GM23338 (cell line): ENCODE data around the gene RPS6KB1.
"Not testable (repeated sequence)": the region's sequence is repeated elsewhere in the genome, so short reads cannot be mapped to it uniquely, and the experiment has no call there.

ENCODE experiments used
- CREB1 ChIP-seq: fragments of 250-450 bp; sonication (Bioruptor Pico); IDR thresholded peaks from 2 replicates; pipeline ENCODE4 v1.5.0; 2020; ENCODE audit warnings: low read depth, mild to moderate bottlenecking, moderate library complexity
- EZH2 ChIP-seq: fragments of 200-600 bp; sonication (generic); IDR thresholded peaks from one replicate; pipeline ENCODE4 v1.8.0; 2017; ENCODE audit warnings: antibody characterized with exemption, mild to moderate bottlenecking, low read depth; ENCODE audit not compliant: unreplicated experiment
- EZH2phosphoT487 ChIP-seq: fragments of 200-600 bp; sonication (generic); IDR thresholded peaks from one replicate; pipeline ENCODE4 v1.8.1; 2018; ENCODE audit warnings: antibody characterized with exemption; ENCODE audit not compliant: unreplicated experiment
- JUNB ChIP-seq: IDR thresholded peaks from one replicate; pipeline ENCODE4 v1.6.1; 2016; ENCODE audit warnings: antibody characterized with exemption; ENCODE audit not compliant: unreplicated experiment
- NANOG ChIP-seq: IDR thresholded peaks from 2 replicates; pipeline ENCODE4 v1.6.1; 2016; ENCODE audit warnings: antibody characterized with exemption, borderline replicate concordance
- POLR2AphosphoS5 ChIP-seq: IDR thresholded peaks from 2 replicates; pipeline ENCODE4 v1.6.1; 2016; ENCODE audit warnings: antibody characterized with exemption, low read depth
- STAT1 ChIP-seq: IDR thresholded peaks from one replicate; pipeline ENCODE4 v1.6.1; 2016; ENCODE audit warnings: antibody characterized with exemption; ENCODE audit not compliant: unreplicated experiment
- ZNF114 ChIP-seq: fragments of 250-450 bp; sonication (Bioruptor Pico); IDR thresholded peaks from 2 replicates; pipeline ENCODE4 v1.5.0; 2020; ENCODE audit warnings: mild to moderate bottlenecking, moderate library complexity
- ZNF331 ChIP-seq: fragments of 250-450 bp; sonication (Bioruptor Pico); IDR thresholded peaks from 2 replicates; pipeline ENCODE4 v1.5.0; 2020; ENCODE audit warnings: low read depth, mild to moderate bottlenecking, moderate library complexity
- TF ChIP-seq, protein P1 (sequence below), 2 experiments: fragments of 200-600 bp in 1 of 2; sonication (generic) in 1 of 2; conservative IDR thresholded peaks; 2 replicates each; pipeline versions ENCODE4 v1.5.1 to v1.6.1; 2016 to 2017; ENCODE audit warnings: antibody characterized with exemption in 2 of 2, low read depth in 2 of 2, mild to moderate bottlenecking in 2 of 2, moderate library complexity in 1 of 2
- TF ChIP-seq, protein P2 (sequence below): IDR thresholded peaks from one replicate; pipeline ENCODE4 v1.6.1; 2018; ENCODE audit warnings: antibody characterized with exemption; ENCODE audit not compliant: unreplicated experiment
- TF ChIP-seq, protein P3 (sequence below): IDR thresholded peaks from 2 replicates; pipeline ENCODE4 v1.6.1; 2016; ENCODE audit warnings: antibody characterized with exemption

DNA sequence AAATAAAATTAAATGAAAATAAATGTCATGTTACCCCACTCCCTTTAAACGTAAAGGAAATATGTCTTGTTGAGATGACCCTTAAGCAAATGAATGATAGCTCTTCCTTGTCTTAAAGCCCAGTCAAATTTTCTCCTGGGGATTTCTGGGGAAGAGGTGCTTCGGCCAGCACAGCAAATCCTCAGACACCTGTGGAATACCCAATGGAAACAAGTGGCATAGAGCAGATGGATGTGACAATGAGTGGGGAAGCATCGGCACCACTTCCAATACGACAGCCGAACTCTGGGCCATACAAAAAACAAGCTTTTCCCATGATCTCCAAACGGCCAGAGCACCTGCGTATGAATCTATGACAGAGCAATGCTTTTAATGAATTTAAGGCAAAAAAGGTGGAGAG, 53.5 kb downstream of the RPS6KB1 start:
- TF ChIP-seq EZH2; EZH2phosphoT487; NANOG; JUNB; POLR2AphosphoS5; CREB1 (CRISPR knock-in tag); STAT1; ZNF114; ZNF331: not testable (repeated sequence)
- TF ChIP-seq, protein P1, sequence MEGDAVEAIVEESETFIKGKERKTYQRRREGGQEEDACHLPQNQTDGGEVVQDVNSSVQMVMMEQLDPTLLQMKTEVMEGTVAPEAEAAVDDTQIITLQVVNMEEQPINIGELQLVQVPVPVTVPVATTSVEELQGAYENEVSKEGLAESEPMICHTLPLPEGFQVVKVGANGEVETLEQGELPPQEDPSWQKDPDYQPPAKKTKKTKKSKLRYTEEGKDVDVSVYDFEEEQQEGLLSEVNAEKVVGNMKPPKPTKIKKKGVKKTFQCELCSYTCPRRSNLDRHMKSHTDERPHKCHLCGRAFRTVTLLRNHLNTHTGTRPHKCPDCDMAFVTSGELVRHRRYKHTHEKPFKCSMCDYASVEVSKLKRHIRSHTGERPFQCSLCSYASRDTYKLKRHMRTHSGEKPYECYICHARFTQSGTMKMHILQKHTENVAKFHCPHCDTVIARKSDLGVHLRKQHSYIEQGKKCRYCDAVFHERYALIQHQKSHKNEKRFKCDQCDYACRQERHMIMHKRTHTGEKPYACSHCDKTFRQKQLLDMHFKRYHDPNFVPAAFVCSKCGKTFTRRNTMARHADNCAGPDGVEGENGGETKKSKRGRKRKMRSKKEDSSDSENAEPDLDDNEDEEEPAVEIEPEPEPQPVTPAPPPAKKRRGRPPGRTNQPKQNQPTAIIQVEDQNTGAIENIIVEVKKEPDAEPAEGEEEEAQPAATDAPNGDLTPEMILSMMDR (conservative IDR thresholded peaks at IDR 0.05; ENCODE audit: low read depth in 2 of 2), result not testable (repeated sequence)
- TF ChIP-seq, protein P2, sequence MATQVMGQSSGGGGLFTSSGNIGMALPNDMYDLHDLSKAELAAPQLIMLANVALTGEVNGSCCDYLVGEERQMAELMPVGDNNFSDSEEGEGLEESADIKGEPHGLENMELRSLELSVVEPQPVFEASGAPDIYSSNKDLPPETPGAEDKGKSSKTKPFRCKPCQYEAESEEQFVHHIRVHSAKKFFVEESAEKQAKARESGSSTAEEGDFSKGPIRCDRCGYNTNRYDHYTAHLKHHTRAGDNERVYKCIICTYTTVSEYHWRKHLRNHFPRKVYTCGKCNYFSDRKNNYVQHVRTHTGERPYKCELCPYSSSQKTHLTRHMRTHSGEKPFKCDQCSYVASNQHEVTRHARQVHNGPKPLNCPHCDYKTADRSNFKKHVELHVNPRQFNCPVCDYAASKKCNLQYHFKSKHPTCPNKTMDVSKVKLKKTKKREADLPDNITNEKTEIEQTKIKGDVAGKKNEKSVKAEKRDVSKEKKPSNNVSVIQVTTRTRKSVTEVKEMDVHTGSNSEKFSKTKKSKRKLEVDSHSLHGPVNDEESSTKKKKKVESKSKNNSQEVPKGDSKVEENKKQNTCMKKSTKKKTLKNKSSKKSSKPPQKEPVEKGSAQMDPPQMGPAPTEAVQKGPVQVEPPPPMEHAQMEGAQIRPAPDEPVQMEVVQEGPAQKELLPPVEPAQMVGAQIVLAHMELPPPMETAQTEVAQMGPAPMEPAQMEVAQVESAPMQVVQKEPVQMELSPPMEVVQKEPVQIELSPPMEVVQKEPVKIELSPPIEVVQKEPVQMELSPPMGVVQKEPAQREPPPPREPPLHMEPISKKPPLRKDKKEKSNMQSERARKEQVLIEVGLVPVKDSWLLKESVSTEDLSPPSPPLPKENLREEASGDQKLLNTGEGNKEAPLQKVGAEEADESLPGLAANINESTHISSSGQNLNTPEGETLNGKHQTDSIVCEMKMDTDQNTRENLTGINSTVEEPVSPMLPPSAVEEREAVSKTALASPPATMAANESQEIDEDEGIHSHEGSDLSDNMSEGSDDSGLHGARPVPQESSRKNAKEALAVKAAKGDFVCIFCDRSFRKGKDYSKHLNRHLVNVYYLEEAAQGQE, result not testable (repeated sequence)
- TF ChIP-seq, protein P3, sequence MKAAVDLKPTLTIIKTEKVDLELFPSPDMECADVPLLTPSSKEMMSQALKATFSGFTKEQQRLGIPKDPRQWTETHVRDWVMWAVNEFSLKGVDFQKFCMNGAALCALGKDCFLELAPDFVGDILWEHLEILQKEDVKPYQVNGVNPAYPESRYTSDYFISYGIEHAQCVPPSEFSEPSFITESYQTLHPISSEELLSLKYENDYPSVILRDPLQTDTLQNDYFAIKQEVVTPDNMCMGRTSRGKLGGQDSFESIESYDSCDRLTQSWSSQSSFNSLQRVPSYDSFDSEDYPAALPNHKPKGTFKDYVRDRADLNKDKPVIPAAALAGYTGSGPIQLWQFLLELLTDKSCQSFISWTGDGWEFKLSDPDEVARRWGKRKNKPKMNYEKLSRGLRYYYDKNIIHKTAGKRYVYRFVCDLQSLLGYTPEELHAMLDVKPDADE, result not testable (repeated sequence)
